Activated CD4-positive, CD25-positive, alpha-beta regulatory T cell treated with anti-CD3 and anti-CD28 coated beads, Interleukin-2, amount 50 U/mL, for 24 hours (primary cell): ENCODE measurements around the gene TSC1.

ENCODE experiments used
- ATAC-seq, 2 donors: fragments of 150-1000 bp; cut with Tn5 transposase; one replicate each; pipeline ENCODE4 v1.10.0; 2021; ENCODE audit warnings: mild to moderate bottlenecking in 1 of 2, moderate library complexity in 1 of 2

TSC1 gene

DNA sequence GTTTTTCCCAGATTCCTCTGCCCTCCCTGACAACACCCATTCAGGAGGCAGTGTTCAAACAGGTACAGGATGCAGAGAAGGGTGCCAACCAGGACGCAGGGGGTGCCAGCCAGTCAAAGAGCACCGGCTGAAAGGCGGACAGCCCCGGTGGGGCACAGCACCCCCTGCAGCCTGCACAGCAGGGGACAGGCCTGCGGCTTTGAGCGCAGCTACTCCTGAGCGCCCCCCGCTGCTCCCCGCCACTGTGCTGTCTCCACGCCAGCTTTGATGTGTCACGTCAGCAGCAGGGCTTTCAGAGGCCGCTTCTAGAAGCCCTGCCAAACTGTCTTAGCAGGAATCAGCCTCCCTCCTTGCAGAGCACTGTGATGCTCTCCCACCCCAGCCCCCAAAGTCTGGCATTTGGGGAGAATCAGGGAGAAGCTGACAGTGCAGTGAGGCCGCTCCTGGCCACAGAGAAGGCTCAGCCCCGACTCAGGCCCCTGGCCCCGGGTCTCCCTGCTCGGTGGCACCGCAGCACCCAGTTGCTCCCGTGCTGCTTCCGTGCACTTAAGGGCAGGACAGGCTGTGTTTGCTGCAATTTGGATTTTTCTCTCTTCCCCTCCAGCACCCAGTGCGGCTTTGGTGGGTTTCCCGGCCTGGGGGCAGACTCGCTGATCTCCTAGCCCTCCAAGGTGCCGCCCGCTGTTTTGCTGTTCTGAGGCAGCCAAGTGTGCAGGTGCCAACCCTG is 86.6 kb downstream of the TSC1 start:
- no peak for ATAC-seq

DNA sequence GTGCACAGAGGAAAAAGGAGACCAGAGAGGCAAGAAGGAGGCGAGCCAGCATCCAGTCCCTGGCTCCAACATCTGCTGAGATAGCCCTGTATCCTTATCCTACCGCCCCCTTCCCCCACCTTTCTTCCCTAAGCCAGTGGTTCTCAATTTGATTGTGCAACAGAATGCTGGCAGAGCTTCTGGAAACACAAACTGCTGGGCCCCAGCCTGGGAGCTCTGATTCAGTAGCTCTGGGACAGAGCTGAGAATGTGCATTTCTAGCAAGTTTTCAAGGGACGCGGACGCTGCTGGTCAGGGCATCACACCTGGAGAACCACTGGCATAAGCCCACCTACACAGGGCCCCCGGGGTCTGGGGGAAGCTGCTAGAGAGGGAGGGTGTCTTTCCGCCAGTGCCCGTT is 87.4 kb downstream of the TSC1 start:
- ATAC-seq = no peak

DNA sequence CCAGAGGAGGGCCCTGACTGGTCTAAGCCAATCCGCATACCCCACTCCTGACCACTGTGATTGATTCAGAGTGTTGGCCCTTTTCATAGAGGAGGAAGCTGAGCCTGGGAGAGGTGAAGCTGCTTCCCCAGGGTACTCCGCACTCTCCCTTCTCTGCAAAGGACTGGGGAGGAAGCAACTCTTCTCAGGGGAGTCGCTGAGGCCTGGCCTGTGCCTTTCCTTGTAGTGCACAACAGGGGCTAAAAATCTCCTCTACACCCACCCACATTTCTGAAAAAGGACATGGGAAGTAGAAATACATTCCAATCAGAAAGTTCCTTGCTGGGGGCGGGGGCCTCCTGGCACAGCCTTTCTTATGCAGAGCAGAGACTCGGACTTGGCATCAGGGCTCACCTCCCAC is 88.5 kb downstream of the TSC1 start:
- ATAC-seq = no peak

DNA sequence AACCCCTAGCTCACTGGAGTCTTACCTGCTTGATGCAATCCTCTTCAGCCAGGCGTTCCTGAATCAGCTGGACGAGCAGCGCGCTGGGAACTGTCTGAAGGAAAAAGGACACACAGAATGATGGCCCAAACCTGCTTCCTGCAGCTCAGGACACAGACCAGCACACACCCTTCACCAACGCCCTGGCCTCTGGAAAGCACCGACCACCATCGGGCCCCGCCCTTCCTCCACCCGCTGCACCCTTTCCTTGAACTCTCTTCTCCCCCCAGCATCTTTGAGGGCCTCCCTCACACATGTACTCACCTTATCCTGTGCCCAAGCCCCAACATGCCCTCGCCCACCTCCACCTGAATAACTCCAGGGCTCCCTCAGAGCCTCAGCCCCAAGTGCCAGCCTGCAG is 89.6 kb downstream of the TSC1 start:
- no peak for ATAC-seq

DNA sequence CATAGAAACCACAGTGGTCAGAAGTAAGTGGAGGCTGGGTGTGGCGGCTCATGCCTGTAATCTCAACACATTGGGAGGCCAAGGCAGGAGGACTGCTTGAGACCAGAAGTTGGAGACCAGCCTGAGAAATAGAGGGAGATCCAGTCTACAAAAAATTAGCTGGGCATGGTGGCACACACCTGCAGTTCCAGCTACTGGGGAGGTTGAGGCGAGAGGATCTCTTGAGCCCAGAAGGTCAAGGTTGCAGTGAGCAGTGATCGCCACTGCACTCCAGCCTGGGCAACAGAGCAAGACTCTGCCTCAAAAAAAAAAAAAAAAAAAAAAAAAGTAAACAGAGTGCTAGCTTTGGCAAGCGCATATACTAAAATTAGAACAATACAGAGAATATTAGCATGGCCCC is 90.9 kb downstream of the TSC1 start:
- no peak for ATAC-seq

DNA sequence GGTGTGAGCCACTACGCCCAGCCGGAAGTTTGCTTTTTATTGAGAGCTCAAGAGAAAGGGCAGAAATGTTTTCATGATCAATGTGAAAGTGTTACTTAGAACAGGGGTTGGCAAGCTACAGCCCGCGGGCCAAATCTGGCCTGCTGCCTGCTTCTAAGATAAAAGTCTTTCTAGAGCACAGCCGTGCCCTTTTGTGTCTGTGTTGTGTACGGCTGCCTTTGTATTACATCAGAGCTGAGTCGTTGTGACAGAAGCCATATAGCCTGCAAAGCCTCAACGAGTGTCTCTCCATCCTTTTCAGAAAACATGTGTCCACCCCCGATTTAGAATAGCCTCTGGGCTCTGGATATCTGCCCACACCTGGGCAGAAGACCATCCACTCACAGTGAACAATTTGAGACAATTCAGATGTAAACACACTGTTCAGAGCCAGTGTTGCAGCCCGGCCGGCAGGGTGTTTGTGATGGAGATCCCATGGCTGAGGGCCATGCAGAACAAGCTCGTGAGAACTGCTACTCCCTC is 95.2 kb downstream of the TSC1 start:
- ATAC-seq = peak; percentile 32 to 51

DNA sequence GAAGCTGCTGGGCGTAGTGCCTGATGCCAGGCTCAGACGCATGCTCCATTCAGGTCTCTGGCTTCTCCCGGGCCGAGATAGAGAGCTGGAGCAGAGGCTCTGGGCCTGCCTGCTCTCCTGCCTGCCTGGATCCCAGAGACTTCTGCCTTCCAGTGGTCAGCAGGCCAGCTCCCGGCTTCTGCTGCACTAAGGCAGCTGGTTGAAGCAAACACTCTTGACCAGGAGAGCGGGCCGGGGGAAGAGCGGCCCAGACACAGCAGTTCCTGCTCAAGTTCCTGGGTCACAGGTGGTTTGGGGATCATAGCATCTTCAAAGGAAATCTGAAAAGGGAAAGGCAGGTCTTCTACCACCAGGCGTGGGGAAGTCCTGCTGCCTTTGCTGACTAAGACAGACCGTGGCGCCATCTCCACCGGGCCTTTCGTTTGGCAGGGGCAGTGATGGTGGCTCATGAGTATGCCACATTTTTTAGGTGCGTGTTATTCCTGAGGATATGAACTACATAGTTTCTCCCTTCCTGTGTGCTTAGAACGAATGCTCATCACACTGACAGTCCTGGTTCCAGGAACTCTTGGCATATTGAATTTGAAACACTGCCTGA is 97.4 kb downstream of the TSC1 start:
- ATAC-seq = no peak

DNA sequence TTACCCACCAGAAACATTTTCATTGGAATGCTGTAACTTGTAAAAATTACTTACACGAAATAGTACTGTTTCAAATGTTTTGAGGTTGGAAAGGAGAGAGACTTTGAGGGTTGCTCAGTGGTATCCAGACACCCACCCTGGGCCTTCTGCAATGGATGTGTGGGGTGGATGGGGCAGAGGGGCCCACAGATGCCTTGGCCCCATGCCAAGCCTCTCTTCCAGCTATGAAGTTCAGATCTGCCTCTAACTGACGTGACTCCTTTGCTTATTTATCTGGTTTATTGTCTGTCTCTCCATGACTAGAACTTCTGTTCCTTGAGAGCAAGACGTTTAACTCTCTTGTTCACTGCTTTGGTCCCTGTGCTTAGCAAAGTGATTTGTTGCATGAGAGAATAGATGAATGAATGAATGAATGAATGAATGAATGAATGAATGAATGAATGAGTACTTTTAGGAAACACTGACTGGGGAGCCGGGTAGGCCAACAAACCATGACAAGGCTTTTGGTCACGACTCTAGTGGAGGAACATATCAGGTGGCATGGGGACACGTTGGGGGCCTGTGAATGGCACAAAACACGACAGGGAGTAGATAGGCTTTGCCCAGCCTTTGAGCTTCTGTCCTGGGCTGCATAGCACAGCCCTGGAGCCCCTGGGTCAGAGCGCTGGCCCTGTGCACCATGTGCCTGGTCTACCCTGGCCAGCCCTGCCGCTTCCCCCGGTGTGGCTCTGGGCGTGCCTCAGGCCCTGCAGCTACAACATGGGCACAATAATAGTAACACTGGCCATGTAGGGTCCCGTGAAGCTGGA is 98.1 kb downstream of the TSC1 start:
- no peak for ATAC-seq

DNA sequence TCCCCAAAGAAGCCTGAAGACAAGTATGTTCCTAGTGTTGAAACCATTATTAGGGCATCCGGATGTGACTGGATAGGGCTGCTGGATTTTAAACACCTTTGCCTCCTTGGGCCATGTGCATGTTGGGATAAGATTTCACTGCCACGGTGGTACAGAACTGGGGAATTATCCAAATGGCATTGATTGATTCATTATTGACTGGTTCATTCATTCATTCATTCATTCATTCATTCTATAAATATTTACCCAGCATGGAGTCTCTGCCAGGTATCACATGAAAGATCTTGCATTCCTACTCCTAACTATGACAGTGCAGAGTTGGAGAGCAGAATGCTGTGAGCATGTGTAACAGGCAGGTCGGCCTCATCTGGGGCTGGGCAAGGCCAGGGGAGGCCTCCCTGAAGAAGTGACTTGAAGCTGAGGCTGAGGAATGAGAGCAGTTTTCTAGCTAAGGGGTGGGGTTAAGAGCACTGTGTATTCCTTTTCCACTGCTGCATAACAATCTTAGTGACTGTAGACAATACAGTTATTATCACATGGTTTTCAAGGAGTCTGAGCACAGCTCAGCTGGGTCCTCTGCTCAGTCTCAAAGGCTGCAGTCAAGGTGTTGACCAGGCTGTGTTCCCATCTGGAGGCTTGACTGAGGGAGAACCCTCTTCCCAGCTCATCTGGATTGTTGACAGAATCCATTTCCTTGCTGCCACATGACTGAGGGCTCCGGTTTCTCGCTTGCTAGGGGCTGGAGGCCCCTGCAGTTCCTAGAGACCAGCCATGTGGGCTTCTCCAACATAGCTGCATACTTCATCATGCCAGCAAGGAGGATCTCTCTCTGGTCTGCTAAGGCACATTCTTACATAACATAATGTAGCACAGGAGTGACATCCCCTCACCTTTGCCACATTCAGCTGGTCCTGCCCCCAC is 102.0 kb downstream of the TSC1 start:
- ATAC-seq = no peak
